OCI-LY1 (cell line): ENCODE results near the gene CKB.

Experiments used
- EZH2 ChIP-seq: fragments of 200-600 bp; sonication (generic), shearing (Covaris generic); IDR thresholded peaks from 2 replicates; pipeline ENCODE4 v1.8.0; 2017; ENCODE audit warnings: borderline replicate concordance, mixed run types, mild to moderate bottlenecking, antibody characterized with exemption, low read length, moderate library complexity, mixed read lengths
- TF ChIP-seq, protein P1 (sequence below): fragments of 200-600 bp; sonication (generic), shearing (Covaris generic); IDR thresholded peaks from 2 replicates; pipeline ENCODE4 v1.5.1; 2017; ENCODE audit warnings: mild to moderate bottlenecking, antibody characterized with exemption, low read length, moderate library complexity, mixed read lengths

DNA sequence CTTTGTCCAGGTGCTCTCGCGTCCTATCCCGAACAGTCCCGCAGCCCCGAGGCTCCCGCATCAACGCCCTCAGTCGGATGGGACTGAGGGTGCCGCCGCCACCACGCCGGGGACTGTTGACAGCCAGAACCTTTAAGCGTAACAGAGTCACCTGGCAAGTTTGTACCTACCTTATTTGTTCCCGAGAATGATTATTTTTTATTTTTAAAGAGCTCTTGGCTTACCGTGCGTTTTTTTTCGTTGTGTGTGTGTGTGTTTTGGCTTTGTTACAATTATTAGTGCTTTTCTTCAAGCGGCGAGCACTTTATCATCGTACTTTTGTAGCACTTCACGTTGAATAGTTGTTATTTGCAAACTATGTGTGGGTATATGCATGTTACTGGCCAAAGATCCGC, 40.6 kb upstream of the CKB start:
- TF ChIP-seq EZH2: no peak
- TF ChIP-seq, protein P1, sequence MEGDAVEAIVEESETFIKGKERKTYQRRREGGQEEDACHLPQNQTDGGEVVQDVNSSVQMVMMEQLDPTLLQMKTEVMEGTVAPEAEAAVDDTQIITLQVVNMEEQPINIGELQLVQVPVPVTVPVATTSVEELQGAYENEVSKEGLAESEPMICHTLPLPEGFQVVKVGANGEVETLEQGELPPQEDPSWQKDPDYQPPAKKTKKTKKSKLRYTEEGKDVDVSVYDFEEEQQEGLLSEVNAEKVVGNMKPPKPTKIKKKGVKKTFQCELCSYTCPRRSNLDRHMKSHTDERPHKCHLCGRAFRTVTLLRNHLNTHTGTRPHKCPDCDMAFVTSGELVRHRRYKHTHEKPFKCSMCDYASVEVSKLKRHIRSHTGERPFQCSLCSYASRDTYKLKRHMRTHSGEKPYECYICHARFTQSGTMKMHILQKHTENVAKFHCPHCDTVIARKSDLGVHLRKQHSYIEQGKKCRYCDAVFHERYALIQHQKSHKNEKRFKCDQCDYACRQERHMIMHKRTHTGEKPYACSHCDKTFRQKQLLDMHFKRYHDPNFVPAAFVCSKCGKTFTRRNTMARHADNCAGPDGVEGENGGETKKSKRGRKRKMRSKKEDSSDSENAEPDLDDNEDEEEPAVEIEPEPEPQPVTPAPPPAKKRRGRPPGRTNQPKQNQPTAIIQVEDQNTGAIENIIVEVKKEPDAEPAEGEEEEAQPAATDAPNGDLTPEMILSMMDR: no peak
